Measurements from ENCODE around the gene MUSTN1.

- TF ChIP-seq CTCF (IDR thresholded peaks at IDR 0.05; ENCODE audit: low read depth, low read length, missing input control) (no peak), ATF3 (IDR thresholded peaks at IDR 0.05) (no peak), MAX (IDR thresholded peaks at IDR 0.05) (no peak), GABPA (IDR thresholded peaks at IDR 0.05 in 1 of 2, conservative IDR thresholded peaks at IDR 0.05 in 1 of 2) (no peak), YY1 (IDR thresholded peaks at IDR 0.05) (no peak), JUND (IDR thresholded peaks at IDR 0.05) (no peak), REST (IDR thresholded peaks at IDR 0.05) (no peak)
These were observed 21.8 kb upstream of the MUSTN1 start for GRCh38 chr3:52856666-52857065.

All from liver (tissue), 3 donors.